GM04504 (cell line): ENCODE results near the gene NUP93.

ENCODE experiments used
- DNase-seq: peaks from one replicate; pipeline ENCODE4 v3.0.0-alpha.2; 2012; ENCODE audit warnings: low read depth

Gene NUP93

GRCh38 chr16:56894331-56894917, 164.5 kb downstream of the NUP93 start:
- DNase-seq, result no peak

GRCh38 chr16:56895813-56896212, 165.9 kb downstream of the NUP93 start:
- no peak for DNase-seq

- no peak for DNase-seq
Observed at GRCh38 chr16:56896244-56896643, 166.3 kb downstream of the NUP93 start.

GRCh38 chr16:56897026-56897799, 167.3 kb downstream of the NUP93 start:
- no peak for DNase-seq

- no peak for DNase-seq
Observed at GRCh38 chr16:56898847-56899246, 168.9 kb downstream of the NUP93 start.
